GM19438 (cell line): ENCODE data around the gene RGS6.
A peak's percentile ranks its signal among the peaks of the same experiment; 100 is the strongest.

Experiments
- ATAC-seq: cut with Tn5 transposase; IDR thresholded peaks from one replicate; pipeline ENCODE4 v1.9.1; 2021; ENCODE audit warnings: low read depth; ENCODE audit not compliant: unreplicated experiment

Gene RGS6

DNA sequence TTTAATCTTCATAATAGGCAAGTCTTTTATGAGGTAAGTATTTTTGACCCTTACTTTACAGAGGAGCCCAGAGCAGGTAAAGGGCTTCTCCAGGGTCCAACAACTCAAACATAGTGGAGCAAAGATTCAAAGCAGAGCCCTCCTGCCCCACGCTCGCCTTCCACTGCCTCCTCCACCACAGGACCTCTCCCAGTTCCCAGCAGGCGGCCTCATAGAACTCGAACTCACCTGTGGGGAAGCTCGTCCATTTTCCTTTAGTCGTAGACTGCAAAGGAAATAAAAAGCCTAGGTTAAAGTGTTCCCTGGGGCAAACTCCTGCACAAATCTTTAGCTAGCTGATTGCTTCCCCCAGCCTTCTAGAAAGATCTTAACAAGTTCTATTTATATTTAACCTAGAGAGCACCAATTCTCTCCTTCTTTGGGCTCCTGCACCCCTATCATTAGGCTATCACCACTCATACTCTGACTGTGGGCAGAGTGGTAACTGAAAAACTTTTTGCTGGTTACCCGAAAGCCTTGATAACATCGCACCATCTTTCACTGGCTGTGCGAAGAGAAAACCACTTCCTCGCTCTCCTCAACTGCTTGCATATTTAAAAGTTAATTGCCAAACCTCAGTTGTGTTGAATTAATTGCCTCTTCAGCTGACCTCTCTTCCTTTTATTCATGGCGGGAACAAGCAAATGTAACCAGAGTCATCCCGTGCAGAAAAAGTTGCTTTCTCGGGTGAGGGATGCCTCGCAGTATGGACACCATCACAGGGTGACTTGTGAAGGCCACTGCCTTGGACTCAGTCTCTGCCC is 662.1 kb downstream of the RGS6 start:
- peak; percentile 69 for ATAC-seq

DNA sequence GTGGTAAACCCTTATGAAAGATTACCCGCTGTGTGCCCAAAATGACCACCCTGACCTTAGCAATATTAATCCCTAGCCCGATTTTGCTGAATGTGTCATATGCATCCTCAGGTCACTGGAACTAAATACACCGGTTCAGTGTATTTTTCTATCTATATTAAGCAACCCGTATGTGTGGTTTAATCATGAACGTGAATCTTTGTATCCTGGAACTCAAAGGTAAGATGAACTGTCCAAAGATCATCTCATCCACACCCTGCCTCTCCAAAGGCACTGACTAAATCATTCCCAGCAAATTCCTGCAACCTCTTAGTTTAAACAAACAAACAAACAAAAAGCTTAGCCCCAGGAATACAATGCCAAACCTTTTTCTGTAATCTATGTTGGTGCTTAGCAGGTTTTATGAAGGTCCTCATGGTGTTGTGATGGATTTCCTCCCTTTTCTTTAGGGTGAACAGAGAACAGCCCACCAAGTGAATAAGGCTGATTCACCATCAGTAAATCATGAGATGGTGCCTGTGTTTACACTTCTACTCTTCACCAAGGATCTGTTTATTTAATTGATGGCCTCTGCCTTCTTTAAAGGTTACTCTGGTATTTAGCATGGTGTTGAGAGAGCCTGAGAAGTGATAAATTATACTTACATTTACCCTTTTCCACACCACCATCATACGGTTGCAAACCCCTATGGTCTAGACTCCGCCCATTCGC is 663.1 kb downstream of the RGS6 start:
- ATAC-seq, result no peak

DNA sequence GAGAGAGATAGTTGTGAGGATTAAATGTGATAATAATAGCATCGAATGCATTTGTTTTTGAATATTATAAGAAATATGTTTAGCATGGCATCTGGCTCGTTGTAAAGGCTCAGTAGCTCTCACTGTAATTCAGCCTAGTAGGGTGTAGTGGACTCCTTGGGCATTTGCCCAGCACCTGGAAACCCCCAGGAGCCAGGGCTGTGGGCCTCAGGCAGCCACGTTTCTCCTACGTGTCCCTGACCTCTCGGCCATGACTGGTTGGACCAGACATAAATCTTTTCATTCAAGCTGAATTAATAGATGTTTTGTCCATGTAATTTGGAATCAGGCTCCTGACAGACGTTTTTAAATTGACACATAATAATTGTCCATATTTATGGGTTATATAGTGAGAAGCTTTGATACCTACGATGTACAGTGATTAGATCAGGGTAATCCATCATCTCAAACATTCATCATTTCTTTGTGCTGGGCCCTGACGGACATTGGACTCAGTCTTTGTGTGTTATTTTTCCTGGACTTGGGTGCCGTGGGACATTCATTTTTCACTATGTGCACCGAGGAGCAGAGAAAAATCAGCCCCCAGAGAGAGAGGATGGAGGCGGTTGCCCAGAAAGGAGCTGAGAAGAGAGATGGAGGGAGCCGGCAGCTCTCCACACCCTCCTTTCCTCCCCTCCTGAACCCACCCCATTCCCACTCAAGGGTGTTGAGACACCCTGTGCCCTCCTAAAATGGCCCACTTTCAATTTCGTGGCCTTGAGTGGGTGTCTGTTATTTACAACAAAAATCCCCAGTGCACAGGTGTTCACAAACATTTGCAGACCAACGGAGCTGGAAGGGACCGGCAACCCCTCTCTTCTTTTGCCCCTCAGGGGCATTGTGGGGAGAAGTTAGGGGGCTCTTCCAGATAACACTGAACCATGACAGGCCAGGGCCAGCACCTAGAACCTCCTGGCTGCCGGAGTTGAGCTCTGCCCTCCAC is 665.3 kb downstream of the RGS6 start:
- ATAC-seq, result no peak

DNA sequence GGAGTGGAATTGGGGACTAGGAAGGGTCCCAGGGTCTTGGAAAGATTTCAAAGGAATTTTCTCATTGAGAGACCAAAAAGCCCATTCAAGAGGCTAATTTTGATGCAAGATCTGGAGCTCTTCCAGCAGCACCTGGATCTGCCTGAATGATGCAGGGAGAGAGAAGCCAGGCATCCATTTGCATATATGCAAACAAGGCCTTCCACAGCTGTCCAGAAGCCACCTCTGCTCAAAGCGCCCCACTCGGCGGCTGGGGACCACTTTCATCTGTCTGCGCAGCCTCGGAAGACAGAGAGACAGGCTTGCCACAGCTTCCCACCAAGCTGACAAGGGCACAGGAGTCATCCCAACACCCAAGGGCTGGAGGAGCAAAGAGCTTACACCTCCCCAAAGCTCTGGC is 666.1 kb downstream of the RGS6 start:
- ATAC-seq, result no peak

DNA sequence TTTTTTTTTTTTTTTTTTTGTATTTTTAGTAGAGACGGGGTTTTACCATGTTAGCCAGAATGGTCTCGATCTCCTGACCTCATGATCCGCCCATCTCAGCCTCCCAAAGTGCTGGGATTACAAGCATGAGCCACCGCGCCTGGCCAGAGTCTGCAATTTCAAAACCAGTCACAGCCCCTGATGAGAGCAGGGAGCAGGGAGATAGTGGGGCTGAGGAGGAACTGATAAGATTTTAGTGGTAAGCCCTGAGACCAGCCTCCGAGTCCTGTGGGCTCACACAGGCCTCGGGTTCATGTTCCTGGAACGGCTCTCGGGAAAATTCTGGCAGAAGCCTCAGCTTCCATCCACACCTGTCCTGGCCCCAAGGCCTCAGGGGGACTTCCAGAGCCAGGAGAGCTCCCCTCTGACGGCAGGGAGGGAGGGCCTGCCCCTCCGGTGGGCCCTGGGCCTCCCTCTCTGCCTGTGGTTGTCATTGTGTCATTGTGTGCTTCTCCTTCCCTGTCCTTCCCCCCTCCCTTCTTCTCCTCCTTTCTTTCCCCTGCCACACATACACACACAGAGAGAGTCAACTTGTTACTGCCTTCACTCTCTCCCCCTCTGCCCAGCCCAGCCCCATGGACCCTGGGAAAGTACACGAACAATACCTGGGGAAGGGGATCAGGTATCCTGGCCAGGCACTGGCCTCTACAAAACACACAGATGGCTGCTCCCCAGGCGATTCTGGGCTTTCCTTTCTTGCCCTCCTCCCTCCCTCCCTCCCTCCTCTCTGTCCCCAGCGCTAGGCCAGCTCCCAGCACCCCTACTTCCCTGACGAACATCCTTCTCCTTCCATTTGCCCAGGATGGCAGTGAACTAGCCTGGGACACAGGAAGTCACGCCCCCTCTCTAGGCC is 667.6 kb downstream of the RGS6 start:
- no peak for ATAC-seq

DNA sequence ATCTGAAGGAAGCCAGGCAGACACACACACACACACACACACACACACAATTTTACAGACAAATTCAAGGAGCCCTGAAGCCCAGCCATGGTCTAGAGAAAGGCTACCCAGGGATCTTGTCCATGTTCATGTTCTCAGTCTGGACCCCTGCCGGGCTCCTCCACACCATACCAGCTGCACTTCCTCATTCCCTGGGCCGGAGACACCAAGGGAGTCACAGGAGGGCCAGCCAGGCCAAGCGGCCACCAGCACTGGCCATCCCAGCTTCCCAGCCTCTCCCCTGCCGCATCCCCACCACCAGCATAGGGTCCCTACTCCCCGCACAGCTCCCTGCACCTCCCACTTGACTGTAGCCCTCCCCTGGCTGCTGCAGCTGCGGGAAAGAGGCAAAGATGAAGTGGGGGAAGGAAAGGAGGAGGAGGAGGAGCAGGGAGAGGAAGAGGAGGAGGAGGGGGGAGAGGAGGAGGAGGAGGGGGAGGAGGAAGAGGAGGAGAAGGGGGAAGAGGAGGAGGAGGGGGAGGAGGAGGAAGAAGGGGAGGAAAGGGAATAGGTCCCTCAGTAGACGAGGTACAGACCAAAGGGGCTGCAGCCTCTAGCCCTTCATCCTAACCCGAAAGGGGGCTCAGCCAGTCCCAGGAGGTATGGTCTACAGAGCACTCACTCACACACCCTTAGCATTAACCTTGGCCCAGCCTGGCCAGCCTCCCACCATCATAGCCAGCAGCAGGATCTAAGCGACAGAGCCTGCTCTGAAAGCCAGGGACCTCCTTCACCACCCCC is 668.5 kb downstream of the RGS6 start:
- ATAC-seq, result no peak

DNA sequence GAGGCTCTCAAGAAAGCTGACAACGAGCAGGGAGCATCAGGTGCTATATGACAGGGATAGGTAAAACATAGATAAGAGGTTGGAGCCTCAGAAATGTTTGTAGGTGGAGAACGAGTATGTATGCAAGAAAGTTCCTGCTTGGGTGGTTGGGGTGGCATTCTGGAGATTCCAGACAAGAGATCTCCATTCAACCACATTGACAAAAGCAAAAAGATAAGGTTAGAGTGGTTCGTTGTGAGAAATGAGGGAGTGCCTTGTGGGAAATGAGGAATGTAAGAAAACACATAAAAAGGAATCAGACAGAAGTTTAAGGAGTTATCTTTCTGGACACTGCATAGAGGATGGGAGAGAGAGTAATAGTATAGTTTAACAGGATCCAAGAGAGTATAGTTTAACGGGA is 671.4 kb downstream of the RGS6 start:
- no peak for ATAC-seq

DNA sequence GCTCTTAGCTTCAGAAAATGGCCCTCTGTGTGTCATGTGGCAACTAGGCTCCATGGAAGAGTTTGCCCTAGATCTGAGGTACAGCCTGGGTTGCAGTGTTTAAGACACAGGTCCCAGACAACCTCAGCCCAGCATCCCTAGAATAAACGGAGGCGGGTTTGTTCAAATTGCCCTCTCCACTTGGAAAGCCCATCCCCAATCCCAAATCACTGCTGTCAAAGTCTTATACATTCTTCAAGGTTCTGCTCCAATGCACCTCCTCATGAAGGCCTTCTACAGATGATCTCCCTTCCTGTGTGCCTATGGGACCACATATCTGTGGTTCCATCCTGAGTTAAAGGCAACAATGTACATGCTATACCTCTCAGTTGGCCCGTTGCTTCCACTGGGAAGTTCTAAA is 671.9 kb downstream of the RGS6 start:
- no peak for ATAC-seq

DNA sequence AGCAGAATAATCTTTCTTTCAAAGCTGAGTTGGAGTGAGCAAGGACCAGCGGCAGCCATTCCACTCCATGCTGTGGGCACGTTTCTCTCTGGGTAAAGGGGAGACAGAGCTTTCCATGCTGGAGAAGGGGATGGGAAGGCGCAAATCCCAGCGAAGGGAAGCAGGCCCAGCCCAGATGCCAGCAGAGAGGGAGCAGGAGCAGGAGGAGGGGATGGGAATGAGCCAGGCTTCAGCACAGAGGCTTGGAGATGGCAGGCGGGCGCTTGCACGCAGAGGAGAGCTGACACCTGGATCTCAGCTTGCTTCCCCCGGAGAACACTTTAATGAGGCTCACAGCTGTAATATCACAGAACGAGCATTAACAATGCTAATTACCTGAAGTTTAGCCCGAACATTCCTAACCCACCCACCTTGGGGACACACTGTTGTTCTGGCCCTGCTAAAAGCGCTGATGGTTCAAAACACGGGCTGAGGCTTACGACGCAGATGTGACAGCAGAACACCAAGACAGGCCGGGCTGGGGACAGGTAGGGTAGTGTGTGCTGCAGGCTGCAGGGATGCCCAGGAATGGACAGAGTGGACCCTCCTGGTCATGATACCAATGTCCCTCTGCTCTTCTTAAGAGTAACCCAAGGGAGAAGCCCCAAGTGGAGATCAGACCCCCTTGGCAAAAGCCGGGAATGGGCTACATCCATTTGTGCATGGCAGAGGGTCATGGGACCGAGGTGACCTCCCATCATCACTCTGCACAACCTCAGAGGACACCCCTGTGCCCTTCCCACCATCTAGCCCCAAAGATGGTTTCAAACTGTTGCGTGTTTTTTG is 673.1 kb downstream of the RGS6 start:
- ATAC-seq, result no peak

DNA sequence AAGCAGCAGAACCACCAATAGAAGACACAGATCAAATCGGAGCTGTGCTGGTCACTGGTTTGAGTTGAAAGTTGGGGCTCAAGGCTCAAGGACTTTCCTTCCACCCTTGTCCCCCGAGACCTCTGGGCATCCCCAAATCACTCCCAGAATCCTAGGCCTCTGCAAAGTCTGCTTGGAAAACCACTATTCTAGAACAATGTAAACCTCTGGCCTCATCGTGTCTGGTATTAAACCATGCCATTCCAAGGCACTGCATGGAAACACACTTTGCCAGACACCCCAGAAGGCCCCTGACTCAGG is 673.6 kb downstream of the RGS6 start:
- no peak for ATAC-seq

DNA sequence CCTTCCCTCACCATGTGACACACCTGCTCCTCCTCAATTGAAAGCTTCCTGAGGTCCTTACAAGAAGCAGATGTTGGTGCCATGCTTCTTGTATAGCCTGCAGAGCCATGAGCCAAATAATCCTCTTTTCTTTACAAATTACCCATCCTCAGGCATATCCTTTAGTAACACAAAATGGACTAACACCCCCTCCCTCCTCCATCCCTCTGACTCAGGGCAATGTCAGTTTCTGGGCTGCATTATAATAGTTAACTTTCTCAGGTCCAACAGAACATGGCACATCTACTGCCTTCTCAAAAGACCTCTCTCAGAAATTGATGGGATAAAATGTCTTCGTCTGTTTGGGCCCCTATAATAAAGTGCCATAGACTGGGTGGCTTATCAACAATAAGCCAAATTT is 674.6 kb downstream of the RGS6 start:
- ATAC-seq, result no peak

DNA sequence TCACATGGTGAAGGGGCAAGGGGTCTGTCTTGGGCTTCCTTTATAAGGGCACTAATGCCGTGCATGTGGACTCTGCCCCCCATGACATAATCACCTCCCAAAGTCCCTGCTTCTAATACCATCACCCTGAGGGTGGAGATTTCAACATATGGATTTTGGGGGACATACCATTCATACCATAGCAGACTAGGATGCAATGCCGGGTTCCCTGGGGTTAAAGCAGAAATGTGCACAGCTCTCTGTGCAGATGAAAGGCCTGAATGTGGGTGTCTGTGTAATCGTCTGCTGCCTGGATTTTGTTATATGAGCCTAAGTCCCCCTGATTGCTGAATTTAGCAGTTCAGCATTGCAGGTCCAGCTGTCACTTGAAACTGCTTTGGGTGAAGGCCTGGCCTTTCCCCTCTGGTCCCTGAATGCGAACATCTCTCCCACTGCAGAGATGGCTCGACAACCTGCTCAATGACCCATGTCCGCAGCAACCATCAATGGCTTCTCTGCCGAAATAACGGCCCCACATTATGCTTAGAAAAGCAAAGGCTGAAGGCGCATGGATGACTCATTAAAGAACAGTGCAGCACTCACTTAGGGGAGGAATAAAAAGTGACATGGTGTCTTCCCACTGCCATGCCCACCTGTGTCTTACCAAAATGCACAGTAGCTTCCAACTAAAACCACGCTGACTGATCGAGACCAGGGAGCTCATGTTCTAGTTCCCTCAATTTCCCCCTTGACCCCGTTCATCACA is 675.3 kb downstream of the RGS6 start:
- ATAC-seq, result no peak

DNA sequence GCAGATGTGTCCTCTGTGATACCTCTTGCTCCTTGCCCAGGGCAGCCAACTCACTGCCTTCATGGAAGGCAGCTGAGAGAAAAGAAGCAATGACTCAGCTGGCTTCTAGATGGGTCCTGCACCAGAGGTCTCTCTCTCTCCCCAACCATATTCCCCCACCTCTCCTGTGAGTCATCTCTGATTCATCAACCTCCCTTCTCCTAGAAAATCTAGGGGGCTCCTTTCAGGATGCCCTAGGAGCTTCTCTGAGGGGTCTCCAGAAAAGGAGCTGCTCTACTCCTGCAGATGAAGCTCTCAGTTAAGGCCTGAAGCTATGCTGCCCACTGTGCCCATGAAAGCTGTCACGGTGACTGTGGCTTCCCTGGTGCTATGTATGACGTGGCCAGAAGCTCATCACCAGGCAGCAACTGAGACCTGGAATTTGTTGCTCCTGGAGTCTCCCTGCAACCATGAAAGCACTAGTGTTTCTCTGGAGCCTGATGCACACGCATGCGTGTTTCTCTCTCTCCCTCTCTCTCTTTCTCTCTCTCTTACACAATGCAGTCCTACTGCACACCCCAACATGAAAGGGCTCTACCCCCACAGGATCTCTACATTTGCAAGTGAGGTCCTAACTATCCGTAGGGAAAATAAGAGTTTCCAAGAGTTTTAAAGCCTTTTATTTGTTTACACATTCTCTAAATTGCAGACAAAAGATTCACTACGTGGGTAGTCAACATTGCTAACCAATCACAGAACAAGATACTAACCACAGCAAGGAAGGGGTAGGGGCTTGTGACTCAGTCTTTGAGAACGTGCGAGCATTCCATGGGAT is 676.4 kb downstream of the RGS6 start:
- no peak for ATAC-seq

DNA sequence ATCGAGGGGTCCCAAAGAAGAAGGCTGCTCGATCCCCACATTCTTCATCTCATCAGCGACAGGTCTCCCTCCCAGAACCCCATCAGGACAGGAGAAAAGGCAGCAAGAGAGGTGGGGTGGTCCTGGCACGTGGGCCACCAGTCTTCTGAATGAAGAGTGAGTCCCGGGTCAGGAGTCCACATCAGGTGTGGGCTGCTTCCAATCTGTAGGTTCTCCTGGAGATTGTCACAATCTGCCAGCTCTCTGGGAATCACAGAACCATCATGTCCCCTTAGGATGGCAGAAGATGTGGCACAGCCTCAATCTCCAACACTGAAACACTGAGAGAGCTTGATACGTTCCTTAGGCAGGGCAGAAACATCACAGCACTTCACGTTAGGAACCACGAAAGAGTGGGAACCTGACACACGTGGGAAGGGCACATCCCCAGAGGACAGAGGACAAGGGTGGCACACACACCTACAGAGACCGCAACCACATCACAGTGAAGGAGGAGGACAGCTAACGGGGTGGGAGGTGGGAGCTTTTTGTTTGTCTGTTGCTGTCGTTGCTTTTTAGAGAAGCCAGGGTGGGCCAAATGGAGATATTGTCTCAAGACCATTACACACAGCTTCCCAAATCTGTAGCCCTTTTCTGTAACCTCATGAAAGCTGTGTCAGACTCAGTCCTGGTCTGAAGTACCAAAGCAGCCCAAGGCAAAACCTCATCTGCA is 677.1 kb downstream of the RGS6 start:
- no peak for ATAC-seq

DNA sequence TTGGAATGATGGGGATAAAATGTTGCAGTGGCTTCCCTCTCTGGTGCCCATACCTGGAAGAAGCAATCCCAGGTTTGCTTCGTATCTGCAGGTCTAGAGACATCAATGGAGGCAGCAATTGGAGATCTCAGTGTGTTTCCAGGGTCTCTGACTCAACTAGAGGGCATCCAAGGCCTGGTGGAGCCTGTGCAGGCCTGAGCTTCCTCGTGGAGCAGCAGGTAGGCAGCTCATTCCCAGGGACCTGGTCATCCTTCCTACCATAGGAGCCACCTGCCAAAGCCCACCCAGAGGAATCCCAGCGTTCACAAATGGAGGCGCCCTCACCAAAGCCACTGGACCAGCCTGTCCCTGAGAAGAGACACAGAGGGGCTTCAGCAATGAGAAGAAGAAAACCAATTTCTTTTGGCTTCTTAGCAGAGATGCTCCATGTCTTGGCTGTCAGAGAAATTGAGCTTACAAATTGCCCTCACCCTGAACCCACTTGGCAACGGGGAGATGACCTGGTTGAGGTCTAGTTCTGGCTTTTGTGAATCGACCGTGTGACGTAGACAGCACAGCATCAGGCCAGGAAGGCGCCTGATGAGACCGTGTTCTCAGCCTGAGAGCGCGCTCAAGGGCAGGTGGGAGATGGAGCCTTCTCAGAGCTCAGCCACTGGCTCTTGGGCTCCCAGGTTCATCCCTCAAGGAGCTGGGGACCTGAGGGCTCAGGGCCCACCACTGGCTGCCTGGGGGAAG is 678.0 kb downstream of the RGS6 start:
- ATAC-seq, result no peak

DNA sequence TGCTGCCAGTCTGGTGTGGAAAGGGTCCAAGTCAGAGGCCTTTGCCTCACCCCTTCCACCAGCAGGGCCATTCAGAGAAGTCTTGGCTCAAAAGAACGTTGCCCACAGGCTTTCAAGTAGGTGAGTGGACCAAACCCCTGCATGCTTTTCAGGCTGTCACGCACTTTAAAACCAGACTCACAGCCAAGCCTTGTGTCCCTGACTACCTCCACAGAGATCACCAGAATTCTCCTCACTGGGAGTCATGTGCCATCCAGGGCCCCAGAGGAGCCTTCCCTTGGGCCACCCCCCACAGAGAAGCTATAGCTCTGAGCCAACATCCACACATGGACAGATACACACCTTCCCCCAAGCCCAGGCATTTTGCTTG is 678.6 kb downstream of the RGS6 start:
- no peak for ATAC-seq
